Nephron progenitor cell (in vitro differentiated cells): ENCODE measurements around the gene LPGAT1.
A peak's percentile ranks its signal among the peaks of the same experiment; 100 is the strongest.

ENCODE experiments used
- DNase-seq: peaks from one replicate; pipeline ENCODE4 v3.0.0; 2021
- H3K27ac Mint-ChIP-seq: 2 replicates; pipeline ENCODE4 v1.8.0; 2021; ENCODE audit warnings: mild to moderate bottlenecking, moderate library complexity, mixed read lengths
- H3K27me3 Mint-ChIP-seq: 2 replicates; pipeline ENCODE4 v1.8.0; 2021; ENCODE audit warnings: mild to moderate bottlenecking, low read depth, mixed read lengths; ENCODE audit not compliant: poor library complexity
- H3K36me3 Mint-ChIP-seq: 2 replicates; pipeline ENCODE4 v1.8.0; 2021; ENCODE audit warnings: low read depth, mixed read lengths
- H3K4me1 Mint-ChIP-seq: 2 replicates; pipeline ENCODE4 v1.8.0; 2021; ENCODE audit warnings: mixed read lengths
- H3K4me3 Mint-ChIP-seq: 2 replicates; pipeline ENCODE4 v1.8.0; 2021; ENCODE audit warnings: mild to moderate bottlenecking, moderate library complexity, mixed read lengths
- H3K9me3 Mint-ChIP-seq: 2 replicates; pipeline ENCODE4 v1.8.0; 2021; ENCODE audit warnings: mild to moderate bottlenecking, moderate library complexity, mixed read lengths
- TF ChIP-seq, protein P1 (sequence below): fragments of 200-600 bp; sonication (generic); IDR thresholded peaks from 2 replicates; pipeline ENCODE4 v1.5.0; 2021; ENCODE audit warnings: antibody characterized with exemption

LPGAT1 gene

GRCh38 chr1:211842518-211842917, 12.0 kb upstream of the LPGAT1 start:
- no peaks in the 10 kb centered on the region for H3K9me3 Mint-ChIP-seq

GRCh38 chr1:211839106-211839505, 8.5 kb upstream of the LPGAT1 start:
- no peak for DNase-seq
- peaks cover 4% of the 10 kb centered on the region for H3K27me3 Mint-ChIP-seq
- no peaks in the 10 kb centered on the region for H3K36me3 Mint-ChIP-seq
- no peaks in the 10 kb centered on the region for H3K4me1 Mint-ChIP-seq
- H3K4me3 Mint-ChIP-seq, result no peak overlapping the region
- TF ChIP-seq, protein P1, sequence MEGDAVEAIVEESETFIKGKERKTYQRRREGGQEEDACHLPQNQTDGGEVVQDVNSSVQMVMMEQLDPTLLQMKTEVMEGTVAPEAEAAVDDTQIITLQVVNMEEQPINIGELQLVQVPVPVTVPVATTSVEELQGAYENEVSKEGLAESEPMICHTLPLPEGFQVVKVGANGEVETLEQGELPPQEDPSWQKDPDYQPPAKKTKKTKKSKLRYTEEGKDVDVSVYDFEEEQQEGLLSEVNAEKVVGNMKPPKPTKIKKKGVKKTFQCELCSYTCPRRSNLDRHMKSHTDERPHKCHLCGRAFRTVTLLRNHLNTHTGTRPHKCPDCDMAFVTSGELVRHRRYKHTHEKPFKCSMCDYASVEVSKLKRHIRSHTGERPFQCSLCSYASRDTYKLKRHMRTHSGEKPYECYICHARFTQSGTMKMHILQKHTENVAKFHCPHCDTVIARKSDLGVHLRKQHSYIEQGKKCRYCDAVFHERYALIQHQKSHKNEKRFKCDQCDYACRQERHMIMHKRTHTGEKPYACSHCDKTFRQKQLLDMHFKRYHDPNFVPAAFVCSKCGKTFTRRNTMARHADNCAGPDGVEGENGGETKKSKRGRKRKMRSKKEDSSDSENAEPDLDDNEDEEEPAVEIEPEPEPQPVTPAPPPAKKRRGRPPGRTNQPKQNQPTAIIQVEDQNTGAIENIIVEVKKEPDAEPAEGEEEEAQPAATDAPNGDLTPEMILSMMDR, result no peak
- H3K27ac Mint-ChIP-seq, result no peak overlapping the region
- H3K9me3 Mint-ChIP-seq, result no peaks in the 10 kb centered on the region

More at GRCh38 chr1:211842518-211842917, 12.0 kb upstream of the LPGAT1 start:
- peaks cover 4% of the 10 kb centered on the region for H3K27me3 Mint-ChIP-seq
- H3K4me3 Mint-ChIP-seq, result no peak overlapping the region
- DNase-seq, result no peak
- no peaks in the 10 kb centered on the region for H3K4me1 Mint-ChIP-seq
- H3K27ac Mint-ChIP-seq, result no peak overlapping the region
- H3K36me3 Mint-ChIP-seq, result no peaks in the 10 kb centered on the region
- TF ChIP-seq, protein P1, result no peak

GRCh38 chr1:211833174-211833820, 2.7 kb upstream of the LPGAT1 start:
- Mint-ChIP-seq H3K4me1 (peaks cover 13% of the 10 kb centered on the region), H3K9me3 (no peaks in the 10 kb centered on the region), H3K36me3 (no peaks in the 10 kb centered on the region), H3K27ac (no peak overlapping the region), H3K27me3 (peaks cover 24% of the 10 kb centered on the region), H3K4me3 (no peak overlapping the region)
- DNase-seq, result no peak
- TF ChIP-seq, protein P1, result no peak

GRCh38 chr1:211832661-211833060, 2.1 kb upstream of the LPGAT1 start:
- Mint-ChIP-seq H3K27ac (no peak overlapping the region), H3K4me3 (no peak overlapping the region), H3K27me3 (peaks cover 30% of the 10 kb centered on the region), H3K36me3 (no peaks in the 10 kb centered on the region), H3K9me3 (no peaks in the 10 kb centered on the region), H3K4me1 (peaks cover 13% of the 10 kb centered on the region)
- TF ChIP-seq, protein P1, result no peak
- DNase-seq, result no peak

GRCh38 chr1:211831558-211832323, 1.2 kb upstream of the LPGAT1 start:
- DNase-seq, result no peak
- Mint-ChIP-seq H3K4me1 (peaks cover 13% of the 10 kb centered on the region), H3K27me3 (peaks cover 34% of the 10 kb centered on the region), H3K9me3 (no peaks in the 10 kb centered on the region), H3K36me3 (no peaks in the 10 kb centered on the region), H3K4me3 (peak overlapping the region; percentile 79), H3K27ac (no peak overlapping the region)
- TF ChIP-seq, protein P1, result no peak

DNA sequence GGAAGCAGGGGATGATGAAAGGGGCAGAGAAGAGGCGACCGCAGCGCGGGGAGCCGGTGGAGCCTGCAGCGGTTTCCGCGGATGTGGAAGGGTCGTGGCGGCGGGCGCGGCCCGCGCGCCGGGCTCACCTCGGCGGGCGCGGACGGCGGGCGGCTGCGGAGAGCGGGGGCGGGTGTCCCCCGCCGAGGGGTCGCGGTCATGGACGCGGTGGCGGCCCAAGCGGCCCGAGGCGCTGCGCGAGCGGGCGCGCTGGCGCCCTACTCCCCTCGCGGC, 572 bp downstream of the LPGAT1 start:
- peak overlapping the region; percentile 96 for H3K4me3 Mint-ChIP-seq
- no peaks in the 10 kb centered on the region for H3K9me3 Mint-ChIP-seq
- TF ChIP-seq, protein P1, result no peak
- no peaks in the 10 kb centered on the region for H3K36me3 Mint-ChIP-seq
- H3K27ac Mint-ChIP-seq, result no peak overlapping the region
- peaks cover 34% of the 10 kb centered on the region for H3K27me3 Mint-ChIP-seq
- H3K4me1 Mint-ChIP-seq, result peaks cover 13% of the 10 kb centered on the region
- peak; percentile 59 for DNase-seq
